SK-N-SH (cell line): ENCODE data around the gene GPR39. TPM values are rescaled to one million over a fixed set of nuclear protein-coding genes. Genes with fewer than 3 reads are reported as not detected.

Experiments
- CTCF ChIA-PET: fragments of 300-600, 350-600 bp; formaldehyde crosslinking; extraction: SDS; loops from one replicate; lab custom pipeline; 2021; lab: Yijun Ruan, JAX
- POLR2A ChIA-PET: fragments of 350-600 bp; sonication (Branson Sonifier 250); formaldehyde crosslinking; extraction: SDS; loops from one replicate; lab custom pipeline; 2020; ENCODE audit warnings: antibody characterized with exemption, inconsistent platforms; lab: Yijun Ruan, JAX
- DNase-seq: peaks from one replicate; pipeline ENCODE4 v3.0.0; 2012
- H2AFZ ChIP-seq: fragments of 200-600 bp; sonication (generic); 2 replicates; pipeline ENCODE4 v1.8.1; 2016; ENCODE audit warnings: antibody characterized with exemption, mild to moderate bottlenecking, low read depth
- H3F3A ChIP-seq: fragments of 200-600 bp; sonication (generic); replicated peaks from 2 replicates; pipeline ENCODE3; 2016; ENCODE audit warnings: antibody characterized with exemption, mild to moderate bottlenecking; ENCODE audit not compliant: insufficient read depth
- H3K27ac ChIP-seq, 2 experiments: fragments of 200-500 bp in 1 of 2; fragments of 200-600 bp in 1 of 2; sonication (Bioruptor generic) in 1 of 2; sonication (generic), shearing (Covaris generic) in 1 of 2; 2 replicates each; pipeline versions ENCODE4 v1.5.1 to v1.6.1; 2014 to 2016; ENCODE audit warnings: low read depth in 2 of 2, inconsistent platforms in 1 of 2, low read length in 1 of 2, mild to moderate bottlenecking in 1 of 2, mixed read lengths in 1 of 2
- H3K27me3 ChIP-seq: fragments of 200-600 bp; sonication (generic), shearing (Covaris generic); 2 replicates; pipeline ENCODE4 v1.6.1; 2016; ENCODE audit warnings: mixed run types; ENCODE audit not compliant: insufficient read depth
- H3K36me3 ChIP-seq, 2 experiments: fragments of 200-500 bp in 1 of 2; fragments of 200-600 bp in 1 of 2; sonication (Bioruptor generic) in 1 of 2; sonication (generic) in 1 of 2; replicated peaks in 1 of 2; 2 replicates each; pipeline versions ENCODE3 to v1.5.1; 2014 to 2016; ENCODE audit warnings: low read length in 1 of 2, mild to moderate bottlenecking in 1 of 2; ENCODE audit not compliant: insufficient read depth in 2 of 2, control insufficient read depth in 1 of 2
- H3K4me1 ChIP-seq, 2 experiments: fragments of 200-500 bp in 1 of 2; fragments of 200-600 bp in 1 of 2; sonication (Bioruptor generic) in 1 of 2; sonication (generic), shearing (Covaris generic) in 1 of 2; 2 replicates each; pipeline versions ENCODE4 v1.5.1 to v1.6.1; 2014 to 2016; ENCODE audit warnings: low read depth in 1 of 2, low read length in 1 of 2, mixed run types in 1 of 2; ENCODE audit not compliant: insufficient read depth in 2 of 2, control insufficient read depth in 1 of 2
- H3K4me2 ChIP-seq: fragments of 200-600 bp; sonication (generic), shearing (Covaris generic); 2 replicates; pipeline ENCODE4 v1.6.1; 2017; ENCODE audit warnings: mixed run types
- H3K4me3 ChIP-seq, 2 experiments: fragments of 200-500 bp in 1 of 2; fragments of 200-600 bp in 1 of 2; sonication (Bioruptor generic) in 1 of 2; sonication (generic), shearing (Covaris generic) in 1 of 2; 2 replicates each; pipeline versions ENCODE4 v1.5.1 to v1.8.1; 2014 to 2016; ENCODE audit warnings: low read depth in 2 of 2, inconsistent platforms in 1 of 2, low read length in 1 of 2, mild to moderate bottlenecking in 1 of 2, mixed read lengths in 1 of 2, moderate library complexity in 1 of 2
- H3K79me2 ChIP-seq: fragments of 200-600 bp; sonication (generic); 2 replicates; pipeline ENCODE4 v1.8.1; 2017; ENCODE audit warnings: mild to moderate bottlenecking; ENCODE audit not compliant: insufficient read depth
- H3K9ac ChIP-seq: fragments of 200-600 bp; sonication (generic); 2 replicates; pipeline ENCODE4 v1.6.1; 2017; ENCODE audit warnings: mixed run types
- H3K9me2 ChIP-seq: fragments of 200-600 bp; sonication (generic); 2 replicates; pipeline ENCODE4 v1.6.1; 2017; ENCODE audit warnings: mixed run types
- H3K9me3 ChIP-seq: fragments of 200-600 bp; sonication (generic); 2 replicates; pipeline ENCODE4 v1.6.1; 2017; ENCODE audit warnings: mixed run types, mild to moderate bottlenecking, moderate library complexity
- H4K20me1 ChIP-seq: fragments of 200-600 bp; sonication (generic); 2 replicates; pipeline ENCODE4 v1.6.1; 2017; ENCODE audit warnings: mild to moderate bottlenecking, mixed run types; ENCODE audit not compliant: insufficient read depth
- CHD2 ChIP-seq: fragments of 150-350 bp; IDR thresholded peaks from 2 replicates; pipeline ENCODE4 v1.6.1; 2018; ENCODE audit warnings: low read length; ENCODE audit not compliant: partially characterized antibody
- EP300 ChIP-seq, 2 experiments: IDR thresholded peaks; 2 replicates each; pipeline versions ENCODE4 v1.4.0 to v1.6.1; 2012; ENCODE audit warnings: borderline replicate concordance in 1 of 2, low read depth in 1 of 2, low read length in 1 of 2
- FOSL2 ChIP-seq: IDR thresholded peaks from 2 replicates; pipeline ENCODE4 v1.4.0; 2012; ENCODE audit warnings: low read depth, mild to moderate bottlenecking, moderate library complexity, borderline replicate concordance
- FOXM1 ChIP-seq: IDR thresholded peaks from 2 replicates; pipeline ENCODE4 v1.4.0; 2012; ENCODE audit warnings: low read depth, mild to moderate bottlenecking
- JUND ChIP-seq: IDR thresholded peaks from 2 replicates; pipeline ENCODE4 v1.4.0; 2012
- NFIC ChIP-seq: IDR thresholded peaks from 2 replicates; pipeline ENCODE4 v1.4.0; 2012; ENCODE audit warnings: borderline replicate concordance
- NRF1 ChIP-seq: IDR thresholded peaks from 2 replicates; pipeline ENCODE4 v1.6.1; 2012; ENCODE audit warnings: low read depth, mild to moderate bottlenecking, low read length
- RCOR1 ChIP-seq: fragments of 150-350 bp; IDR thresholded peaks from 2 replicates; pipeline ENCODE4 v1.6.1; 2017; ENCODE audit warnings: antibody characterized with exemption, low read length
- RFX5 ChIP-seq: IDR thresholded peaks from 2 replicates; pipeline ENCODE4 v1.6.1; 2012; ENCODE audit warnings: mild to moderate bottlenecking, improper control_type of control experiment, low read length
- TAF1 ChIP-seq: IDR thresholded peaks from 2 replicates; pipeline ENCODE4 v1.6.1; 2012; ENCODE audit warnings: low read depth, mild to moderate bottlenecking, low read length, moderate library complexity, borderline replicate concordance
- WGBS: methylation state at CpG from one replicate; pipeline ENCODE4 v1.1.6; 2017; ENCODE audit warnings: low lambda C conversion rate; 5-methylcytosine and 5-hydroxymethylcytosine counted together
- polyA plus RNA-seq, 3 experiments: library from polyadenylated mRNA; depleted of rRNA; stranded (reverse); fragments of >200 nt; gene quantifications; 2 replicates each; pipeline ENCODE4 v1.2.3, GENCODE V29; 2012
- TF ChIP-seq, protein P1 (sequence below): IDR thresholded peaks from 2 replicates; pipeline ENCODE4 v1.4.0; 2012; ENCODE audit warnings: low read depth
- TF ChIP-seq, protein P2 (sequence below): IDR thresholded peaks from 2 replicates; pipeline ENCODE4 v1.4.0; 2012; ENCODE audit warnings: low read depth, borderline replicate concordance
- TF ChIP-seq, protein P3 (sequence below): fragments of 150-350 bp; IDR thresholded peaks from 2 replicates; pipeline ENCODE4 v1.6.1; 2017; ENCODE audit warnings: antibody characterized with exemption, low read length, low read depth, borderline replicate concordance

Gene GPR39
- polyA plus RNA-seq, 1 of the 3 experiments (the other 2 are of a cell fraction), result 2.3 TPM

DNA sequence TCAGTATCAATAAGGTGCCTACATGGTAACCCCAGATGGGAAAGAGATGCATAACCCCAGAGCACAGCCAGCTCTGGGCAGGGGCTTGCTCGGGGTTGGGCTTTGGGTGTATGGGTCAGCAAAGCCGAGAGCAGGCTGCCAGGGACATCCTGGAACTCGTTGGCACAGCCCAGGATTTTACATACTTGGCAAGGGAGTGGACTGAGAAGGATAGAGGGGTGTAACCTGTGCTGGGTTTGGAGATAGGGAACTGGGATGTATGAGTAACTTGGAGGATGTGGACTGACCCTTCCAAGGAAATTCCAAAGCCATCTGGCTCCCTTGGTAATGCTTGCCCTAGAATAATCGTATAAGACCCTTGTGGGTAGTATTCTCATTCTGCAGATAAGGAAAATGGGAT lies 44.2 kb downstream of the GPR39 start:
- no peaks in the 10 kb centered on the region for H3F3A ChIP-seq
- no peak for DNase-seq
- H3K4me1 ChIP-seq, result no peaks in the 10 kb centered on the region
- WGBS, result 6% methylated on average over 4 of the region's 4 CpGs
- CTCF ChIA-PET, result no interaction called here
- no peaks in the 10 kb centered on the region for H4K20me1 ChIP-seq
- TF ChIP-seq RFX5 (no peak), NFIC (0 out of 2 replicates have a peak, but pooled peaks have one; percentile 10)
- H3K36me3 ChIP-seq, result no peaks in the 10 kb centered on the region
- no peak overlapping the region for H3K4me2 ChIP-seq
- H3K79me2 ChIP-seq, result no peaks in the 10 kb centered on the region
- no peak overlapping the region for H3K27ac ChIP-seq
- H3K4me3 ChIP-seq, result no peak overlapping the region
- POLR2A ChIA-PET, result no interaction called here
- no peaks in the 10 kb centered on the region for H3K9me2 ChIP-seq
- H3K9ac ChIP-seq, result no peak overlapping the region
- H3K9me3 ChIP-seq, result no peaks in the 10 kb centered on the region; the same call in 1 of the 2 replicates
- H2AFZ ChIP-seq, result no peak overlapping the region
- no peaks in the 10 kb centered on the region for H3K27me3 ChIP-seq

DNA sequence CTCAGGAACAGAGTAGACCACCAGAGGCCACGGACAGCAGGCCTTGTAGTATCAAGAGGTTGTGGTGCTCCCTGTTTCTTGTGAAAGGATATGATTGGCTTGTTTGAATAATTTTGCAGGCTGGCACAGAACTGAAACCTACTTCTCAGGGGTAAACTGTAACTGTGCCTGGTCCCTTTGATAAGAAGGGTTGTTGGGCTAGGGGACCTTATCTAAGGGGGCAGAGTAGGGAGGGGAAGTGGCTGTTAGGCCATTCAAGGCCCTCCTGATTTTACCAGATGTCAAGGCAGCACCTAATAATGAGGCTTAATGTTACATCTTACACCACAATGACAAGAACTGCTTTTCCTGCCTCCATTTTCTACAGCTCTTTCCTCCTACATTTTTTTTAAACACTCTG lies 45.6 kb downstream of the GPR39 start:
- ChIA-PET POLR2A (no interaction called here), CTCF (no interaction called here)
- no peaks in the 10 kb centered on the region for H3K36me3 ChIP-seq
- H3K9me2 ChIP-seq, result no peaks in the 10 kb centered on the region
- no peaks in the 10 kb centered on the region; the same call in 1 of the 2 replicates for H3K9me3 ChIP-seq
- H3K27me3 ChIP-seq, result no peaks in the 10 kb centered on the region
- no peaks in the 10 kb centered on the region for H4K20me1 ChIP-seq
- TF ChIP-seq, protein P1, sequence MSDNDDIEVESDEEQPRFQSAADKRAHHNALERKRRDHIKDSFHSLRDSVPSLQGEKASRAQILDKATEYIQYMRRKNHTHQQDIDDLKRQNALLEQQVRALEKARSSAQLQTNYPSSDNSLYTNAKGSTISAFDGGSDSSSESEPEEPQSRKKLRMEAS, result no peak
- TF ChIP-seq JUND, result no peak
- TF ChIP-seq, protein P2, sequence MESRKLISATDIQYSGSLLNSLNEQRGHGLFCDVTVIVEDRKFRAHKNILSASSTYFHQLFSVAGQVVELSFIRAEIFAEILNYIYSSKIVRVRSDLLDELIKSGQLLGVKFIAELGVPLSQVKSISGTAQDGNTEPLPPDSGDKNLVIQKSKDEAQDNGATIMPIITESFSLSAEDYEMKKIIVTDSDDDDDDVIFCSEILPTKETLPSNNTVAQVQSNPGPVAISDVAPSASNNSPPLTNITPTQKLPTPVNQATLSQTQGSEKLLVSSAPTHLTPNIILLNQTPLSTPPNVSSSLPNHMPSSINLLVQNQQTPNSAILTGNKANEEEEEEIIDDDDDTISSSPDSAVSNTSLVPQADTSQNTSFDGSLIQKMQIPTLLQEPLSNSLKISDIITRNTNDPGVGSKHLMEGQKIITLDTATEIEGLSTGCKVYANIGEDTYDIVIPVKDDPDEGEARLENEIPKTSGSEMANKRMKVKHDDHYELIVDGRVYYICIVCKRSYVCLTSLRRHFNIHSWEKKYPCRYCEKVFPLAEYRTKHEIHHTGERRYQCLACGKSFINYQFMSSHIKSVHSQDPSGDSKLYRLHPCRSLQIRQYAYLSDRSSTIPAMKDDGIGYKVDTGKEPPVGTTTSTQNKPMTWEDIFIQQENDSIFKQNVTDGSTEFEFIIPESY, result no peak
- no peak for TF ChIP-seq EP300 (IDR thresholded peaks at IDR 0.05; ENCODE audit: borderline replicate concordance in 1 of 2, low read depth in 1 of 2, low read length in 1 of 2)
- WGBS, result 33% methylated on average over 1 of the region's 1 CpG
- H2AFZ ChIP-seq, result no peak overlapping the region
- no peaks in the 10 kb centered on the region for H3F3A ChIP-seq
- H3K9ac ChIP-seq, result no peak overlapping the region
- no peaks in the 10 kb centered on the region for H3K79me2 ChIP-seq
- H3K4me3 ChIP-seq, result no peak overlapping the region
- DNase-seq, result no peak
- H3K4me1 ChIP-seq, result no peaks in the 10 kb centered on the region
- H3K27ac ChIP-seq, result no peak overlapping the region
- no peak overlapping the region for H3K4me2 ChIP-seq

DNA sequence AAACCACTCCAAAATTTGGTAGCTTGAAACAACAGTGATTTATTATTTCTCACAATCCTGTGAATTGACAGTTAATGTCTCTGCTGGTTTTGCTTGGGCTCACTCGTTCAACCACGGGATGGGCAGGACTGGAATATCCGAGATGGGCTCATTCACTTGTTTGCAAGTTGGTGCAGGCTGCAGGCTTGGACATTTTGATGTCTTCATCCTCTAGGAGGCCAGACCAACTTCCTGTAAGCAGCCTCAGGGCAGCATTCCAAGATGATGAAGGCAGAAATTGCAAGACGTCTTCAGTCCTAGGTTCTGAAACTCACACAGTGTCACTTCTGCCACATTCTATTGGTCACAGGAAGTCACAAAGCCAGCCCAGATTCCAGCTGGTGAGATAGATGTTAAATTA lies 47.1 kb downstream of the GPR39 start:
- H3K9me3 ChIP-seq, result no peaks in the 10 kb centered on the region; the same call in 1 of the 2 replicates
- DNase-seq, result no peak
- WGBS, result 49% methylated on average over 4 of the region's 4 CpGs
- no peak overlapping the region for H3K27ac ChIP-seq
- H3K9ac ChIP-seq, result no peak overlapping the region
- H3K4me1 ChIP-seq, result no peaks in the 10 kb centered on the region
- no peaks in the 10 kb centered on the region for H3K79me2 ChIP-seq
- H2AFZ ChIP-seq, result no peak overlapping the region
- no peaks in the 10 kb centered on the region for H4K20me1 ChIP-seq
- H3K36me3 ChIP-seq, result no peaks in the 10 kb centered on the region
- no peaks in the 10 kb centered on the region for H3K27me3 ChIP-seq
- no peaks in the 10 kb centered on the region for H3K9me2 ChIP-seq
- no peak overlapping the region for H3K4me3 ChIP-seq
- H3F3A ChIP-seq, result no peaks in the 10 kb centered on the region
- POLR2A ChIA-PET, result no interaction called here
- no peak overlapping the region for H3K4me2 ChIP-seq
- CTCF ChIA-PET, result interaction anchor here (1.1 kb wide), 1 partner anchor 15 kb away, joined by 3 read pairs; no protein-coding TSS in a partner anchor
- TF ChIP-seq, protein P1, result no peak
- TF ChIP-seq FOSL2, result no peak
- no peak for TF ChIP-seq FOXM1
- no peak for TF ChIP-seq TAF1
- TF ChIP-seq, protein P3, sequence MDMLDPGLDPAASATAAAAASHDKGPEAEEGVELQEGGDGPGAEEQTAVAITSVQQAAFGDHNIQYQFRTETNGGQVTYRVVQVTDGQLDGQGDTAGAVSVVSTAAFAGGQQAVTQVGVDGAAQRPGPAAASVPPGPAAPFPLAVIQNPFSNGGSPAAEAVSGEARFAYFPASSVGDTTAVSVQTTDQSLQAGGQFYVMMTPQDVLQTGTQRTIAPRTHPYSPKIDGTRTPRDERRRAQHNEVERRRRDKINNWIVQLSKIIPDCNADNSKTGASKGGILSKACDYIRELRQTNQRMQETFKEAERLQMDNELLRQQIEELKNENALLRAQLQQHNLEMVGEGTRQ, result no peak
- TF ChIP-seq CHD2, result no peak
- no peak for TF ChIP-seq JUND
- TF ChIP-seq RCOR1, result no peak
- no peak for TF ChIP-seq NRF1
- TF ChIP-seq, protein P2, result no peak
- TF ChIP-seq NFIC, result no peak
